GM06990 (cell line): ENCODE measurements around the gene PNPLA7.

Source experiments
- DNase-seq: peaks from one replicate; pipeline ENCODE4 v3.0.0-alpha.2; 2011; ENCODE audit not compliant: insufficient read length; ENCODE audit errors: extremely low read depth
- H3K27me3 ChIP-seq: replicated peaks from 2 replicates; pipeline ENCODE4 v1.6.0; 2011; ENCODE audit warnings: low read length; ENCODE audit not compliant: control insufficient read depth, insufficient read depth
- H3K36me3 ChIP-seq: 2 replicates; pipeline ENCODE4 v1.5.1; 2011; ENCODE audit warnings: low read length; ENCODE audit not compliant: control insufficient read depth, insufficient read depth
- H3K4me3 ChIP-seq: replicated peaks from 2 replicates; pipeline ENCODE4 v1.5.1; 2011; ENCODE audit warnings: low read depth, mild to moderate bottlenecking, control low read depth, low read length
- CTCF ChIP-seq: IDR thresholded peaks from 2 replicates; pipeline ENCODE4 v1.5.1; 2011; ENCODE audit warnings: low read length, control low read depth, mild to moderate bottlenecking, inconsistent platforms; ENCODE audit not compliant: insufficient read depth, poor library complexity, severe bottlenecking

PNPLA7 gene

GRCh38 chr9:137491735-137492432 is 58.3 kb downstream of the PNPLA7 start:
- DNase-seq: no peak
- Histone ChIP-seq H3K36me3 (no peaks in the 10 kb centered on the region), H3K4me3 (no peak overlapping the region), H3K27me3 (no peaks in the 10 kb centered on the region)
- no peak for TF ChIP-seq CTCF

GRCh38 chr9:137490532-137491186 is 59.5 kb downstream of the PNPLA7 start:
- no peaks in the 10 kb centered on the region for H3K27me3 ChIP-seq
- TF ChIP-seq CTCF: no peak
- no peak for DNase-seq
- H3K36me3 ChIP-seq: no peaks in the 10 kb centered on the region
- H3K4me3 ChIP-seq: no peak overlapping the region

GRCh38 chr9:137488906-137489305 is 61.3 kb downstream of the PNPLA7 start:
- no peak overlapping the region for H3K4me3 ChIP-seq
- no peak for DNase-seq
- no peak for TF ChIP-seq CTCF
- H3K27me3 ChIP-seq: no peaks in the 10 kb centered on the region
- no peaks in the 10 kb centered on the region for H3K36me3 ChIP-seq

GRCh38 chr9:137488327-137488653 is 61.9 kb downstream of the PNPLA7 start:
- TF ChIP-seq CTCF: no peak

GRCh38 chr9:137487454-137488326 is 62.5 kb downstream of the PNPLA7 start:
- no peaks in the 10 kb centered on the region for H3K27me3 ChIP-seq
- H3K36me3 ChIP-seq: no peaks in the 10 kb centered on the region
- H3K4me3 ChIP-seq: no peak overlapping the region
- no peak for TF ChIP-seq CTCF
- no peak for DNase-seq

More at GRCh38 chr9:137488327-137488653, 61.9 kb downstream of the PNPLA7 start:
- H3K27me3 ChIP-seq: no peaks in the 10 kb centered on the region
- no peaks in the 10 kb centered on the region for H3K36me3 ChIP-seq
- H3K4me3 ChIP-seq: no peak overlapping the region
- DNase-seq: no peak
